Endothelial cell of umbilical vein (primary cell): ENCODE measurements around the gene ADAT3. TPM values are rescaled to one million over a fixed set of nuclear protein-coding genes. Genes with fewer than 3 reads are reported as not detected.

Experiments used
- BruUV-seq: library from RNA; stranded (reverse); fragments of 400-500 nt; replicated peaks from 2 replicates; lab custom pipeline; 2021; lab: Mats Ljungman, UMichigan
- CTCF ChIA-PET: fragments of 300-600, 350-600 bp; sonication (Branson Sonifier 250); formaldehyde crosslinking; loops from one replicate; lab custom pipeline; 2021; ENCODE audit warnings: antibody characterized with exemption, inconsistent platforms; lab: Charles Lee
- POLR2A ChIA-PET: fragments of 300-600, 350-600 bp; sonication (Branson Sonifier 250); formaldehyde crosslinking; loops from one replicate; lab custom pipeline; 2021; ENCODE audit warnings: antibody characterized with exemption, inconsistent platforms; lab: Charles Lee
- DNase-seq: peaks from one replicate; pipeline ENCODE4 v3.0.0-alpha.2; 2011; ENCODE audit warnings: low read depth, low spot score
- FAIRE-seq: peaks from 2 replicates; lab custom pipeline; 2011; peaks lifted over from hg19 to GRCh38; lab: Jason Lieb, UNC
- H2AFZ ChIP-seq: 2 replicates; pipeline ENCODE4 v1.6.0; 2012; ENCODE audit warnings: low read depth, low read length, control low read depth, inconsistent platforms
- H3K27ac ChIP-seq: 2 replicates; pipeline ENCODE4 v1.5.1; 2011; ENCODE audit warnings: low read depth, mild to moderate bottlenecking, control low read depth, low read length, moderate library complexity; ENCODE audit not compliant: insufficient read depth
- H3K27me3 ChIP-seq, 2 experiments: 2 replicates each; pipeline versions ENCODE4 v1.6.0 to v1.6.1; 2011; ENCODE audit warnings: low read length in 2 of 2, mixed read lengths in 1 of 2; ENCODE audit not compliant: control insufficient read depth in 2 of 2, insufficient read depth in 2 of 2
- H3K36me3 ChIP-seq, 2 experiments: 2 replicates in 1 of 2; 3 replicates in 1 of 2; pipeline ENCODE4 v1.5.1; 2011; ENCODE audit warnings: low read length in 2 of 2, mild to moderate bottlenecking in 1 of 2, moderate library complexity in 1 of 2; ENCODE audit not compliant: control insufficient read depth in 2 of 2, insufficient read depth in 2 of 2; ENCODE audit errors: extremely low read depth in 1 of 2
- H3K4me1 ChIP-seq: 3 replicates; pipeline ENCODE4 v1.5.1; 2011; ENCODE audit warnings: mild to moderate bottlenecking, low read length; ENCODE audit not compliant: control insufficient read depth, insufficient read depth; ENCODE audit errors: extremely low read depth
- H3K4me2 ChIP-seq: 2 replicates; pipeline ENCODE4 v1.6.1; 2011; ENCODE audit warnings: low read length, control low read depth, mixed read lengths; ENCODE audit not compliant: insufficient read depth
- H3K4me3 ChIP-seq, 3 experiments: fragments of 200-600 bp in 1 of 3; sonication (generic), shearing (Covaris generic) in 1 of 3; replicated peaks in 1 of 3; 2 replicates each; pipeline ENCODE4 v1.5.1; 2011 to 2016; ENCODE audit warnings: control low read depth in 3 of 3, low read length in 3 of 3, mild to moderate bottlenecking in 2 of 3, inconsistent platforms in 1 of 3, low read depth in 1 of 3, moderate library complexity in 1 of 3; ENCODE audit not compliant: insufficient read depth in 1 of 3
- H3K79me2 ChIP-seq: 2 replicates; pipeline ENCODE4 v1.6.0; 2012; ENCODE audit warnings: low read length, inconsistent platforms; ENCODE audit not compliant: control insufficient read depth, insufficient read depth
- H3K9ac ChIP-seq: replicated peaks from 2 replicates; pipeline ENCODE3; 2011; ENCODE audit warnings: low read length, control low read depth; ENCODE audit not compliant: insufficient read depth; ENCODE audit errors: extremely low read depth
- H3K9me1 ChIP-seq: replicated peaks from 3 replicates; pipeline ENCODE4 v1.6.0; 2011; ENCODE audit warnings: mild to moderate bottlenecking, low read length; ENCODE audit not compliant: control insufficient read depth, insufficient read depth; ENCODE audit errors: extremely low read depth
- H3K9me3 ChIP-seq: replicated peaks from 2 replicates; pipeline ENCODE4 v1.5.1; 2012; ENCODE audit warnings: low read length, inconsistent platforms; ENCODE audit not compliant: control insufficient read depth, insufficient read depth
- H4K20me1 ChIP-seq: replicated peaks from 2 replicates; pipeline ENCODE3; 2011; ENCODE audit warnings: mild to moderate bottlenecking, low read length; ENCODE audit not compliant: control insufficient read depth, insufficient read depth; ENCODE audit errors: extremely low read depth
- EZH2 ChIP-seq: IDR thresholded peaks from 2 replicates; pipeline ENCODE4 v1.6.1; 2012; ENCODE audit warnings: borderline replicate concordance, low read depth, mild to moderate bottlenecking, moderate library complexity, low read length, inconsistent platforms; ENCODE audit not compliant: severe bottlenecking
- FOS ChIP-seq: IDR thresholded peaks from 2 replicates; pipeline ENCODE4 v1.6.1; 2011; ENCODE audit warnings: mild to moderate bottlenecking, low read length, moderate library complexity, borderline replicate concordance; ENCODE audit not compliant: insufficient read depth
- GATA2 ChIP-seq: IDR thresholded peaks from 2 replicates; pipeline ENCODE4 v1.7.0; 2011; ENCODE audit warnings: low read depth, mild to moderate bottlenecking, moderate library complexity, mixed read lengths, low read length; ENCODE audit not compliant: insufficient read length, insufficient read depth
- JUN ChIP-seq: IDR thresholded peaks from 2 replicates; pipeline ENCODE4 v1.6.1; 2011; ENCODE audit warnings: borderline replicate concordance, low read depth; ENCODE audit not compliant: insufficient read length, insufficient read depth
- MYC ChIP-seq: IDR thresholded peaks from one replicate; pipeline ENCODE4 v1.6.1; 2011; ENCODE audit warnings: mild to moderate bottlenecking, low read depth, low read length
- POLR2A ChIP-seq: IDR thresholded peaks from 2 replicates; pipeline ENCODE4 v1.6.1; 2012; ENCODE audit warnings: low read depth, mild to moderate bottlenecking, control low read depth, low read length
- POLR2AphosphoS5 ChIP-seq: IDR thresholded peaks from 2 replicates; pipeline ENCODE4 v1.6.1; 2012; ENCODE audit warnings: low read depth, mild to moderate bottlenecking, control low read depth, low read length, moderate library complexity; ENCODE audit not compliant: insufficient read depth
- dilution Hi-C: fragments of 300-500 bp; cut with MboI; formaldehyde crosslinking; loops from one replicate; pipeline ENCODE4 v1.15.0; 2019; ENCODE audit warnings: low sequenced_read_pairs; ENCODE audit not compliant: extremely low pct_ligation_motif_present
- intact Hi-C: fragments of 100-400 bp; cut with micrococcal nuclease; formaldehyde crosslinking; loops from one replicate; pipeline ENCODE4 v1.10.0; 2022
- polyA plus RNA-seq, 4 experiments: library from polyadenylated mRNA; depleted of rRNA in 3 of 4; stranded (reverse) in 3 of 4; unstranded in 1 of 4; fragments of >200 nt; gene quantifications; 2 replicates each; pipeline versions ENCODE4 v1.2.1 to v1.2.3, GENCODE V29; 2011 to 2012; ENCODE audit warnings: missing spikeins in 1 of 4
- total RNA-seq: library from RNA; stranded (reverse); gene quantifications from 2 replicates; pipeline ENCODE4 v1.2.3, GENCODE V29; 2021
- TF ChIP-seq, protein P1 (sequence below): IDR thresholded peaks from 2 replicates; pipeline ENCODE4 v1.6.1; 2011; ENCODE audit not compliant: insufficient read depth, insufficient read length
- TF ChIP-seq, protein P2 (sequence below), 2 donors: IDR thresholded peaks; 1 replicate in 1 of 2; 2 replicates in 1 of 2; pipeline ENCODE4 v1.5.1; 2011; ENCODE audit warnings: low read length in 2 of 2, mild to moderate bottlenecking in 2 of 2, moderate library complexity in 2 of 2, control low read depth in 1 of 2, inconsistent platforms in 1 of 2, low read depth in 1 of 2; ENCODE audit not compliant: insufficient read depth in 1 of 2; ENCODE audit errors: extremely low read depth in 1 of 2

Gene ADAT3
- total and polyA plus RNA-seq, 2 donors (not counting 3 experiments of a cell fraction or from before 2014, with no cell fraction given) = 5.7 to 11.7 TPM

DNA sequence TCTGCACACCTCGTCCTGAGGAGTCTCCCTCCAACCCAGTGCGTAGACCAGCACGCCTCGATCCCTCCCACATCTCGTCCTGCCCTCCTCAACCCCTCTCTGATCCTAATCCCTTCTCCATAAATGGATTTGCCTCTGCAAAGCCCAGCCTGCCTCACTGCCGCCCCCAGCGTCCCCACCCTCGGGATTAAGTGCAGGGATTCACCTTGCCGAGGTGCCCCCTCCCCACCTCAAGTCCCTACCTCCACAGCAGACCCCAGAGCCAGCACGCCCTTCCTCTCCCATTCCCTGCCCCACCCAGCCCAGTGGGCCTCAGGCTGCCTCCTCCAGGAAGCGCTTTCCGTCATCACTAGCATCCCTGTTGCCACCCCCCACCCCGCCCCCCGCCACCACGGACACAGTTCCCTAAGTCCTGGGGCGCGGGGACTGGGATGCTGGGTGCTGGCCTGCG is 45.8 kb upstream of the ADAT3 start:
- Histone ChIP-seq H3K27ac (no peak overlapping the region), H3K9me3 (no peaks in the 10 kb centered on the region), H3K27me3 (no peaks in the 10 kb centered on the region), H3K79me2 (peaks cover 82% of the 10 kb centered on the region), H3K9me1 (no peaks in the 10 kb centered on the region), H3K9ac (no peak overlapping the region), H2AFZ (no peak overlapping the region), H3K4me2 (no peak overlapping the region), H3K36me3 (no peaks in the 10 kb centered on the region), H4K20me1 (no peaks in the 10 kb centered on the region), H3K4me1 (peaks cover 51% of the 10 kb centered on the region), H3K4me3 (no peak overlapping the region)
- dilution Hi-C loops = no loop called here
- intact Hi-C loops = no loop called here
- ChIA-PET POLR2A (no interaction called here), CTCF (no interaction called here)
- TF ChIP-seq, protein P1, sequence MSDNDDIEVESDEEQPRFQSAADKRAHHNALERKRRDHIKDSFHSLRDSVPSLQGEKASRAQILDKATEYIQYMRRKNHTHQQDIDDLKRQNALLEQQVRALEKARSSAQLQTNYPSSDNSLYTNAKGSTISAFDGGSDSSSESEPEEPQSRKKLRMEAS = no peak
- TF ChIP-seq JUN (no peak), POLR2AphosphoS5 (no peak), FOS (no peak), POLR2A (no peak), GATA2 (no peak), EZH2 (no peak), MYC (no peak)
- TF ChIP-seq, protein P2, sequence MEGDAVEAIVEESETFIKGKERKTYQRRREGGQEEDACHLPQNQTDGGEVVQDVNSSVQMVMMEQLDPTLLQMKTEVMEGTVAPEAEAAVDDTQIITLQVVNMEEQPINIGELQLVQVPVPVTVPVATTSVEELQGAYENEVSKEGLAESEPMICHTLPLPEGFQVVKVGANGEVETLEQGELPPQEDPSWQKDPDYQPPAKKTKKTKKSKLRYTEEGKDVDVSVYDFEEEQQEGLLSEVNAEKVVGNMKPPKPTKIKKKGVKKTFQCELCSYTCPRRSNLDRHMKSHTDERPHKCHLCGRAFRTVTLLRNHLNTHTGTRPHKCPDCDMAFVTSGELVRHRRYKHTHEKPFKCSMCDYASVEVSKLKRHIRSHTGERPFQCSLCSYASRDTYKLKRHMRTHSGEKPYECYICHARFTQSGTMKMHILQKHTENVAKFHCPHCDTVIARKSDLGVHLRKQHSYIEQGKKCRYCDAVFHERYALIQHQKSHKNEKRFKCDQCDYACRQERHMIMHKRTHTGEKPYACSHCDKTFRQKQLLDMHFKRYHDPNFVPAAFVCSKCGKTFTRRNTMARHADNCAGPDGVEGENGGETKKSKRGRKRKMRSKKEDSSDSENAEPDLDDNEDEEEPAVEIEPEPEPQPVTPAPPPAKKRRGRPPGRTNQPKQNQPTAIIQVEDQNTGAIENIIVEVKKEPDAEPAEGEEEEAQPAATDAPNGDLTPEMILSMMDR (IDR thresholded peaks at IDR 0.05; ENCODE audit: extremely low read depth in 1 of 2, insufficient read depth in 1 of 2, low read depth in 1 of 2, low read length in 2 of 2) = no peak
- no TSS peak for BruUV-seq
- FAIRE-seq (no peak), DNase-seq (no peak)
